ENCODE data around the gene FARSB.
A peak's percentile ranks its signal among the peaks of the same experiment; 100 is the strongest.

The FARSB gene

DNA sequence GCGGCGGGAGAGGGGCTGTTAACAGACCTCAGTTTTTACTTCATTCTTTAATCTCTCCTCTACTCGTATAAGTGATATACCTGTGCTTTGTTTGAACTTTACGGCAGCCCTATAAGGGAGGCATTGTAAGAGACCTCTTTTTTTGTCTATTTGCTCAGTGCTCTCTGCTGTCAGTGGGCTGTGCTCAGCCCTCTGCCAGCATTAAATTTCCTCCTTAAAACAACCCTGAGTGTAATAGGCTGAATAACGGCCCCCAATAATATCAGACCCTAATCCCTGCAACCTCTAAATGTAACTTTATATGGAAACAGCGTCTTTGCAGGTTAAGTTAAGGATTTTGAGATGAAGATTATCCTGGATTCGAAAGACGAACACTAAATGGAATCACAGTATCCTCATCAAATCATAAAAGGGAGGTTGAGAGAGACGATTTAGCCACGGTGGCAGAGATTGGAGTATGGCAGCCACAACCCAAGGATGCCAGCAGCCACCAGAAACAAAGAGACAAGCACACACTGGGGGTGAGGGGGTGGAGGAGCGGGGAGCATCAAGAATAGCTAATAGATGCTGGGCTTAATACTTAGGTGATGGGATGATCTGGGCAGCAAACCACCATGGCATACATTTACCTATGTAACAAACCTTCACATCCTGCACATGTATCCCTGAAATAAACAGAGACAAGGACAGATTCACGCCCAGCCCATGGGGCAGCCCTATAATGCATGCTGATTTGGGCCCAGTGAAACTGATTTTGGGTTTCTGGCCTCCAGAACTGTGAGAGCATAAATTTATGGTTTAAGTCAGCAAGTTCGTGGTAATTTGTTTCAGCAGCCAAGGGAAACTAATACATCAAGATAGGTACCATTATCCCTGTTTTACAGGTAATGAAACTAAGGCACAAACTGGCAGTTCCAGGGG is 894 bp upstream of the FARSB start:
- DNase-seq, result no peak

DNA sequence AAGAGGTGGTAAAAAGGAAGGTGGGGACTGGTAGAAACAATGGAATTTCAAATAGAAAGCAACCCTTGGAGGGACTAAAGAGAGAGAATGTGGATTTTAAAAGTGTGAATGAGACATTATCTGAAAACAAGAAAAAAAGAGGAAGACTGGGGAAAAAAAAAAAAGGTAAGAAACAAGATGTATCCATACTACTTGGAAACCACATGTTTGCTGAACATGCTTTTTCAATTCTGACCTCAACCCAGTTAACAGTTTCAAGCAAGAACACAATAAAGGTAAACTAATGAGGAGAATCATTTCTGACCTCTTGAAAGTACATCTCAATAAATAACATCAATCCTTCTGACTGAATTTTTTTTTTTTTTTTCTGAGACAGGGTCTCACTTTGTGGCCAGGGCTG is 2.6 kb downstream of the FARSB start:
- DNase-seq, result no peak

DNA sequence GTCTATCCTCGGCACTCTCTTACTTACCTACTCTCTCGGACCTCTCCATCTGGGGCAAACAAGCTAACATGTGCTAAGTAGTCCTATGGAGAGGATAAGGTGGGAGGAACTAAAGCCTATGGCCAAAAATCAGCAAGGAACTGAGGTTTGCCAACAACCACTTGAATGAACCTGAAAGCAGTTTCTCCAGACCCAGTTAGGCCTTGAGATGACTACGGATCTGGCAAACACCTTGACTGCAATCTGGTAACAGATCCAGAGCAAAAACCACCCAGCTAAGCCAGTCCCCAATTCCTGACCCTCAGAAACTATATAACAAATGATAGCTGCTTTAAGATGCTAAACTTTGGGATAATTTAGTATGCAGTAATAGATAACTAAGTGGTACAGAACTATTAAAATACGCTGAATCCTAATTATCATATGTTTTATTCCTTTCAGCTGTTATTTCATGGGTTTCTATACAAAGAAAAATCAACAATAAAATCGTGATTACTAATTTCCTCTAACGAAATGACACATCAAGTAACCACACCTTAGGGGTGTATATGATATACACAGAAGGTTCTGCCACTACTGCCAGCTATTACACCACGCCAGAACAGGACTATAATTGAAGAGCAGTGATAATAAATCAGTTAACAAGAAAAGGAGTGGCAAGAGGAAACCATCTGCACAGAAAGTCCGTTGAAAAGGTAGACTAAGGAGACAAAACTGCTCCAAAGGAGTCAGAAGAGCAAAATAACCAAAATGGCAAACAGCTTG is 3.2 kb downstream of the FARSB start:
- DNase-seq, result no peak

DNA sequence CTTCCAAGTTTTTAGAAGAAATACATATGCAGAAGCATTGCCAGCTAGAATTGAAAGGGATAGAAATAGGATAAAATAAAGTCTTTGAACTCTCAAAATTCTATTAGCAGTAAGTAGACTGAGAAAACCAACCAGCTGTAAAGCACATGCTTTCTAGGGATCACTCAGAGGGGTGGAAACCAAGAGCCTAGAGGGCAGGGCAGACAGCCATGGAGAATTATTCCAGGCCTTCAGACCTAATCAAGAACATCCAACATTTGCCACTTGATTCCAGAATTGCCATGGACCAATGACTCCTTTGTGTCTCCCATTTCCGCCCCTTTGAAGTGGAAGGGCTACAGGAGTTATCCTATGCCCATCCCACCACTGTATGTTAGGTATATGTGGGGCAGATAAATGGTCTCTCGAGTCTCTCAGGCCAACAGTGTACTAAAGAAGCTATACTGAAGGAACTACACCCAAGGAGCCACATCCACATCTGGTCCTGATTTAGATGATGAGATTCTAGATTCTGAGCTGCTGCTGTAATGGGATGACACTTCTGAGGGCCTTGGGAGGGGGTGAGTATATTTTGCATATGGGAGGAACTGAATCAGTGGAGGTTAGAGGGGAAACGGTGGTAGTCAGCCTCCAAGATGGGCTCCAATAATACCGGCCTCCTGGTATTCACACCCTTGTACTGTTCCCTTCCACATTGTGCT is 4.0 kb downstream of the FARSB start:
- DNase-seq, result no peak

DNA sequence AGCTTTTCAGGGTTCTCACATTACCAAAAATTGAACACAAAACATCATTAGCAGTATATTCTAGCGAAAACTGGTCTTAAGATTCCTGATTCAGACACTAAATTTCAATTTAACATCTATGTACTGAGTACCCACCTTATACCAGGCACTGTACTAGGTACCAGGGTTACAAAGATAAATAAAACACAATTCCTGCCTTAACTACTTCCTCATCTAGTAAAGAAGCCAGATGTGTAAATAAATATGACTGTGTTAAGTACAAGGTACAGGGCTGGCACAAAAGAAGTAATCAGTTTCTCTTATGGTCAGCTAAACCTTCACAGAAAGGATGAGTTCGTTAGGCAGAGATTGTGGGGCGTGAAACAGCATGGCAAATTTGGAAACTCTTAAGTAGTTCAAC is 6.1 kb downstream of the FARSB start:
- no peak for DNase-seq

DNA sequence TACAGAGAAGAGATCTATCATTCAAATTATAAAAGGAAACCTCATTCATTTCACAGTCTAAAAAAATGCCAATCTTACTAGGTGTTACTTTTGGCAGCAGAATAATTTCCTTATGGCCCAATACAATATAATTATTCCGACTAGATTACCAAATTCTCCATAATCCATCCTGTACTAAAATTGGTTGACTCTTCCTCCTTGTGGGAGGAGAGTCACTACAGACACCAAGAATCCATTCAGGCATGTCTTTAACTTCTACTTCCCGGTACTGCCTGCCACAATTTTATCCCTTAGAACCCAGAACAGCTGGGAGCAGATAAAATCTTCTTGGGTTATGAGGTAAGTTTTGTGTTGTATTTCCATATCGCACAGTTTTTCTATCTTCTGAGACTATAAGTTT is 9.9 kb downstream of the FARSB start:
- no peak for DNase-seq

DNA sequence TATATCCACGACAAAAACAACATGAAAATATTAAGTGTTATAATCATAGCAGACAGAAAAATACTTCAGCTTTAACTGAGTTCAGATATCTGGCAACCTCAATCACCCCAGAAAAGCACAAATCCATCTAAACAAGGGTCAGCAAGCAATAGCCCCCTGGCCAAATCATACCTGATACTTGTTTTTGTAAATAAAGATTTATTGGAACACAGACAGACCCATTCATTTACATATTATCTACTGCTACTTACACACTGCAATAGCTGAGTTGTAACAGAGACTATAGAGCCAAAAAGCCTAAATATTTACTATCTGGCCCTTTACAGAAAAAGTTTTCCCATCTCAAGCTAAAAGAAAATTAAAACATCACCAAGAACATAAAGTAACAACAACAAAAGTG is 12.8 kb downstream of the FARSB start:
- no peak for DNase-seq

DNA sequence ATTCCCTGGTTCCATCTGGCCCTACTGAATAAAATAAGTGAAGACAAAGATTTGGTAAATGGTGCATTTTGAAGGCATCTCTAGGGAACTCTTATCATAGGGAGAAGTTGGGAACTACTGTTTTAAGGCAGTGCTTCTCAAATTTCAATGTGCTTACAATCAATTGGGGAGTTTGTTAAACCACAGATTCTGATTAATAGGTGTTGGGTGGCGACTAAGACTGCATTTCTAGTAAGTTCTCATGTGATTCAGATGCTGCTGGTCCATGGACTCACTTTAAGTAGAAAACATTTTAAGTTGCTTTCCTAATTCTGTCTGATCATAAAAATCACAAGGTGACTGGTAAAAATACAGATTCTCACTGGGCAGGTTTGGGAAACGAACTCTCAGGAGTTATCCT is 14.6 kb downstream of the FARSB start:
- DNase-seq, result no peak

DNA sequence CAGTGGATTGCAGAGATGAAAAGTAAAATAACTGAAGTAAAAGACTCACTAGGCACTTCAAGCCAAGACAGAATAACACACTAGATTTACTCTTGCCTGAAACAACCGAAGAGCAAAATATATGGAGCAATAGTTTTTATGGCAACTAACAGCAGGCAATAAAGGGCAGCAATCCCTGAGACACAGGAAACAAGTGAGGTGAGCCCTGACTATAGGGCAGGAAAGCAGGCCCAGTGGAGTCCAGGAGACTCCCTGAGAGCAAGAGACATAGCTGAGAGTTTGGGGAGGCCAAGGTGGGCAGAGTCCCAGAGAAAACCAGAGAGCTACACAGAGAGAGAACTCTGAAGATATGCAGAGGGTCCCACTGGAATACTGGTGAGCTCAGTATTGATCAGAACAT is 18.8 kb downstream of the FARSB start:
- no peak for DNase-seq

DNA sequence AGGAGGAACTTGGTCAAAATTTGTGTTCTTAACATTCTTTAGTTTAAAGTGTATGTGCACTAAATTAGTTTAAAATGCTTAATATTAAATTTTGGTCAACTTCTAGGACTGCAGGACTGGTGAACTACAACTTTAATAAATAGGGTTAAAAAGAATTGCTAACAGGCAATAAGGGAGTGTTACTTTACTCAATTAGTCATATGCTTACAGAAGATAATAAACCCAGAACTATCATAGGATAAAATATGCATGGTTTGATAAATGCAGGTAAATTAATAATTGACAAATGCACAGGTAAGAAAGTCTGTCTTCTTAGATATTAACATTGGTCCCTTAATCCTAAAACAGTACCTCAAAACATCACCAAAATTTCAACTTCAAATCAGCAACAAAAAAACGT is 20.6 kb downstream of the FARSB start:
- no peak for DNase-seq

DNA sequence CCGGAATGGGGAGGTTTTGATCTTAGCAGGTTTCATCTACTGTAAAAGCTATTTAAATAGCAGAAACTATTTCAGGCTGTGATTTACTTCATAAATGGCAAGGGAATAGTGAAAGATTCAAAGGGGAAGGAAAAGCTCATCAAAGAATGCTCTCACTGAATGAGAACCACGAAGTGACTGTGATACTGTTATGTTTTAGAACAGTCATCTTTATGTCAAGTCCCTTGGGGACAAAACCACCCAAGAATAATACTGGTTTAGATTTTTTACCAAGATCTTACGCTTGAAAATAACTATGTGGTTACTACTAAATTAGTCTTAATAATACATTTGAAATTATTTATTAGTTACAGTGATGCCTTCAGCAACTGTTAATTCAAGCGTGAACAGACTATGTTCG is 28.1 kb downstream of the FARSB start:
- DNase-seq, result no peak

DNA sequence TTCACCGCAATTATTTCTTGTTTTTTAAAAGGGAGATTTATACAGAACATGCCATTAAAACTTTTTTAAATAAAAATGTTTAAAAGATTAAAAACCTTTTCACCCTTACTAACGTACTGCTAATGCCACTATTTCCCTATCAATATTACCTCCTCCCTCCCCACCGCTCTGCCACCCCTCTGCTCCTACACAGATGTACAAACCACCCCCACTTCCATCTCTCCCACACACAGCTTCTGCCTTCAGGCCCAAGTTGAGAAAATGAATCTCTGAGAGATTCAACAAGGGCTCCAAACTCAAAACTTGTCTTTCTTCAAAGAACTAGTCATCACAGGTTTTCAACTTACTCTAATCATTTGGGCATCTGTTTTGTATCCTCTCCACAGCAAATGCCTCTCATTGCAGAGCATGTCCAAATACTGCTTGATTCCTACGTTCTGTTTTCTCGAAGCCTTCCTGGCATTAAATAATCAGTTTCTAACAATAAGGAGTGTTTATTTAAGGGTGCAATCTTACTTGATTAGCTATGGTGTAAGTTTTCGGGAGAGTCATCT is 32.1 kb downstream of the FARSB start:
- no peak for DNase-seq

DNA sequence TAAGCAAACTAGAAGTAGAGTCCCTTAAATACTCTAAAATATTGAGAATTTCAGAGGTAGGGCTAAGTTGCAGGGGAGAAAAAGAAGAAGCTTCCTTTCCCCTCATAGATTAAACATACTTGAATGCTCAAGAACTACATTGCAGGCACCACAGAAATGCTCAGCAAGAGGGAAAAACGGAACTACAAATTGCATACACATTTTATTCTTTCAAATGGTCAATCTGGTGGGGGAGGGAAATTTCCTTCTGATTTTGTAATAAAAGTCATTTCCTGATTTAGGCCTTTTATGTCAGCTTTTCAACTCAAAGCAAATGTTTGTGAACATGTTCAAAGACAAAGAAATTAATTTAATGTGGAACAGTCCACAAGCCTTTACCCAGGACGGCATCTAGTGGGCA is 33.0 kb downstream of the FARSB start:
- DNase-seq, result no peak

DNA sequence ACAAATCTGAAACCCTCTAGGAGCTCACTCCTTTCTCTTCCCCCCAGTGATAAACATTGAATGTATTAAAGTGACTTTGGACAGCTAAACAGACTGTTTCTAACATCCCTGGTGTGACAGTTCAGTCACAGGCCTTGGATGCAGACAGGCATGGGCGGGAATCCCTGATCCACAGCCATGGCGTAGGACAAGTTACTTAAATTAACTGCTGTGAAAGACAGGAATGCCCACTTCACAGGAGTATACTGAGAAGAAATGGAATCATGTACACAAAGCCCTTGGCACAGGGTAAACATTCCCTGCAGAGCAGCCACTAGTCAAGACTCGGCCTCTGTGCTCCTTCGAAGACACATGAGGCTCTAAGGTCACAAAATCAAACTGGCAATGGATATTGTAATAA is 34.0 kb downstream of the FARSB start:
- DNase-seq, result no peak

DNA sequence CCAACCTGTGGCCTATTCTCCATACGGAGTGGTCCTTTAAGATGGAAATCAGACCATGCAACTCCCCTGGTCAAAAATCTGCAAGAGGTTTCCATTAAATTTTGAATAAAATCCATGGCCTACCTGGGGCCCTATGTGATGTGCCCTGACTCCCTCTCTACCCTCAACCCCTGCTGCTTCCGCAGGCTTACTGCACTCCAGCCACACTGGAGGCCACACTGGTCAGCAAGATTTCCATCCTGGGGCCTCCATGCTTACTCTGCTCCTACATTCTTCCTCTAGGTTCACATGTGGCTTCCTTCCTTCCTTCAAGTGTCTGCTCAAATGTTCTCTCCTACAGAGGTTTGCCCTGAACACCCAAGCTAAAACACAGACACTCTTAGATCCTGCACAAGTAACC is 40.6 kb downstream of the FARSB start:
- no peak for DNase-seq

DNA sequence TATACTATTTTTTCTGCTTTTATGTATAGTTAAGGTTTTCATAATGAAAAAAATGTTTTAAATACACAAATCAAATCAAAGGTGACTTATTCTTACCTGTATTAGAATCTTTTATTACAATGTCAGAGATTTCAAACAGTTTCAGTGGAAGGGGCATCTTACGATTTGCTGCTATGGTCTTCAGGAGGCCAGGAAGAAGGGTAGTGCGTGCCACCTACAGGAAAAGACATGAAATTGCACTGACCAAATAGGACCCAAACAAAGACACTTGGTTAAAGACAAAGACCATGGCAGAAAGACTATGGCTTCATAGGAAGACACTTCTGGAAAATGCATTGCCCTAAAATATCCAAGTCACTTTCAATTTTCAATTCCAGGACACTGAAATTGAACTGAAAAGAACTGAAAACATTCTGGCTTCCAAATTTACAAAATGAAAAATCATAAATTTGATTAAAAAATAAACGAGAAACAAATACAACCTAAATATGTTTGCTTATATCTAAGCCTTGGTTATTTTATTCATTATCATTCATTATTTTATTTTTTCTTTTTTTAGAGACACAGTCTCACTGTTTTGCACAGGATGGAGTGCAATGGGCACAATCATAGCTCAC is 42.1 kb downstream of the FARSB start:
- peak; percentile 29 for DNase-seq

DNA sequence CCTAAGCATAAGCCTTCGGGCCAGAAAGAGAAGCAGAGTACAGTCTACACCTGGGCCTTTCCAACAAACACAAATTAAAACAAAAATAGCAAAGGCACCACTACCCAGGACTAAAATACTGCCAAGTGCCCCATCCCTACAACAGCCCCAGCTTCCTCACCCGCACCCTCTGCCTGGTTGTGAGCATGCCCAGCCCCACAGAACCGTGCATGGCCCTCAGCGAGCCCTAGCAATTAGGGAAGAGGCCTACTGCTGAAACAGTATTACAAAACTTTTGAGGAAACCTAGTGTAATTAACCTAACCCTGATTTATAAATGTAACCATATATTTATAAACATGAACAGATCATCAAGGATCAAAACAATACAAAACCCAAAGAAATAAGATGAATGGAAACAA is 44.2 kb downstream of the FARSB start:
- DNase-seq, result no peak

DNA sequence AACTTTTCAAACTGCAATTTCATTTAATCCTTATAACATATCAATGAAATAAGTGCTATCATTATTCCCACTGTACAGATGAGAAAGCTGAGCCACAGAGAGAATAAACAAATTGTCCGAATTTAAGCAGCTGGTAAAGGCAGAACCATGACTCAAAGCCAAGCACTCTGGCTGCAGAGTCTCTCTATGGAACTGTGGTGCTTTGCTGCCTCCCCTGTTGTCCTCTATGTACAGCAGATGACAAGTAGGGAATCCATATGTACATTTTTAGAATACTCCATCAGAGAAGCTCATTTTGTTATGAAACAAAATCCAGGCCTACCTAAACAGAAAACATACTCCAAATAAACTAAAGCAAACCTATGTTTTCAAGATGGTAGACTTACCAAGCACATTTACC is 45.1 kb downstream of the FARSB start:
- DNase-seq, result no peak

DNA sequence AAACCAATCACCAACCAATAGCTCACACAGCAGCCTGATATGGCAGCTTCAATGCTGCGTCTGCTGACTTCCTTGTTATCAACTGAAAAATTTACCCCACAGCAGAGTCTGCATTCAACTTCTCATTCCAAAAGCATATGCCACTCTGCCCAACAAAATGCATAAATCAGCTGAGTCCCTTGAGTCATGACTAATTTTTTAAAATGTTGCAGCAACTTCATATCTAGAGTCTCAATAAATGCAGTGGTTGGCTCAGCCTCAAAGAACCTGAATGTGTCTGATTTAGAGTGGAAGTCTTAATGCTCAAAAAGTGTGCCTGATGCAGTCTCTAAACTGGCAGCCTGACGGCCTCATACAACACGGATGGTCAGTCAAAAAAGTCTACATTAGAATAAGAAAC is 46.5 kb downstream of the FARSB start:
- no peak for DNase-seq

DNA sequence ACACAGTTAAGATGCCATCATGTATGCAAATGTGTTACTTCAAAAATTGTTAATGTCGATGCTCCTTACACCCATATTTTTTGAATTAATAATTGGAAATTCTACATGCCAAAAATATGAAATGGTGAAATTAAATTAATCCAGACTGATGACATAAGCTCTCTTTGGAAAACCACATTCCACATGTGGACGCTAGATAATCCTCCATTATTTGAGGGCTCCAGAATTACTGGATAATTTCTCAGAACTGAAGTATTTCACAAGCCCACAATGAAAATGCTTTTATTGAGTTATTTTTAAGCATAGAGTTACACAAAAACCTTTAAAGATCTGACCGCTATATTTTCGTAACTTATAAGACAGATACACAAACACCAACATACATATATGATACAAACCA is 47.8 kb downstream of the FARSB start:
- DNase-seq, result no peak

DNA sequence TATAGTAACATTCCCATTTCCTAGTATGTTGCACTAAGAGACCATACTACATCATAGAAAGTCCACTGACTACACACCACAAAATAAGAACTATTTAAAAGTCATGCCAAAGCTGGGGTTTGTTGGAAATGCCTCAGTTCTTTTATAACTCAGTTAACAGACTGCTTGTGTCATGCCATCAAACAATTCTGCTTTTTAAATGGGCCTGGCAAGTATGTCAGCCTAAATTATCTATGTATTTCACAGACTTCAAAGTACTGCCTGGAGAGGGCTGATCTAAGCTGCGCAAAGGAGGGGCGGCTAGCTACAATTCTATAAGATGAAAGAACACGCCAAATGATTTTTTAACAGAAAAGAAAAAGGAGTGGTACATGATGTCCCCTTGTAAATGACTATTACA is 49.6 kb downstream of the FARSB start:
- no peak for DNase-seq

DNA sequence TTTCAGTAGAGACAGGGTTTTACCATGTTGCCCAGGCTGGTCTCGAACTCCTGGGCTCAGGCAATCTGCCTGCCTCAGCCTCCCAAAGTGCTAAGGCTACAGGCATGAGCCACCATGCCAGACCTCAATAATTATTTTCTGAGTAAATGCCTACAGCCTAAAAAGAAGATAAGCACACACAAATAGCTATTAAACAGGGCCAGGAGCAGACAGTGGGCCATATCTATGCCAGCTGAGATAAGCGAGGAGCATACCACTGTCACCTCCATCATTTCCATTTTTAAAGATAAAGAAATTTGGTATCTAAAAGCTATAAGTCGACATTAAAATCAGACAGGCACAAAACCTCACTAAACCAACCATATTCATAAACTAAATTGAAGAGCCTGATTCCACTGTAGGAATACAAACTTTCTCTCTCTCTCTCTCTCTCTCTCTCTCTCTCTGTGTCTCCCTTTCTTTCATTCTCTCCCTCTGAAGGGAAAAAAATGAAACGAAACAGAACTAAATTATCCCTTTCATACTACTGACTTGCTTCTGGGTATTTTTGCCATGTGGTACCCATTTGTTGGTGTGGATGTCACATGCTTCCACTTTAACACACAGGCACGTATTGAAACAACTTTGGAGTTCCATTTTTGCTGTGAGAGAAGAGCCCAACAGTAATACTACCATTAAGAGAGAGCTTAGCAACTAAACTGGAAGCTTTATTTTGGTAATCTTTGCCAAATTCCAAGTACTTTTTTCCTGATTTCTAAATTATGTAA is 51.0 kb downstream of the FARSB start:
- DNase-seq, result no peak

Measured in NCI-H1436 treated with DMSO at 0.1 percent for 48 hours (cell line).